ENCODE results near the gene FN1. TPM values are rescaled to one million over a fixed set of nuclear protein-coding genes. Genes with fewer than 3 reads are reported as not detected.

FN1 gene
- total RNA-seq, 1 donor from 2014 or later: not detected

- intact Hi-C loops (cut with micrococcal nuclease): no loop called here
- ChIA-PET CTCF (interaction anchor here (0.6 kb wide), 1 partner anchor 172 kb away, joined by 3 read pairs; no protein-coding TSS in a partner anchor), POLR2A (no interaction called here)
- H3K36me3 Mint-ChIP-seq (ENCODE audit: low read depth): no peaks in the 10 kb centered on the region
- no peak for TF ChIP-seq CTCF (IDR thresholded peaks at IDR 0.05)
- no peak overlapping the region for H3K4me3 Mint-ChIP-seq
- H3K9me3 Mint-ChIP-seq: no peaks in the 10 kb centered on the region
- ATAC-seq (ENCODE audit: low read depth) (no peak), DNase-seq (no peak)
- H3K27me3 Mint-ChIP-seq: peaks cover 31% of the 10 kb centered on the region
- H3K27ac Mint-ChIP-seq: no peak overlapping the region
- H3K4me1 Mint-ChIP-seq: peaks cover 4% of the 10 kb centered on the region
Observed at GRCh38 chr2:215441560-215442400, 5.9 kb upstream of the FN1 start.

- CTCF ChIA-PET: interaction anchor here (0.7 kb wide), 1 partner anchor 16 kb away, joined by 3 read pairs; no protein-coding TSS in a partner anchor
- POLR2A ChIA-PET: interaction anchor here (0.7 kb wide), 1 partner anchor 41 kb away, joined by 7 read pairs; no protein-coding TSS in a partner anchor
- intact Hi-C loops (cut with micrococcal nuclease): loop anchor here (5.0 kb wide), 1 partner anchor 128 kb away; the partner anchor contains the start of gene ATIC
- TF ChIP-seq CTCF (IDR thresholded peaks at IDR 0.05): no peak
- no peak for ATAC-seq (ENCODE audit: low read depth)
- Mint-ChIP-seq H3K27ac (no peak overlapping the region), H3K4me1 (peaks cover 16% of the 10 kb centered on the region), H3K9me3 (no peaks in the 10 kb centered on the region), H3K36me3 (ENCODE audit: low read depth) (no peaks in the 10 kb centered on the region), H3K27me3 (peaks cover 42% of the 10 kb centered on the region), H3K4me3 (no peak overlapping the region)
- DNase-seq: no peak
Observed at GRCh38 chr2:215439980-215440512, 4.2 kb upstream of the FN1 start.

DNA sequence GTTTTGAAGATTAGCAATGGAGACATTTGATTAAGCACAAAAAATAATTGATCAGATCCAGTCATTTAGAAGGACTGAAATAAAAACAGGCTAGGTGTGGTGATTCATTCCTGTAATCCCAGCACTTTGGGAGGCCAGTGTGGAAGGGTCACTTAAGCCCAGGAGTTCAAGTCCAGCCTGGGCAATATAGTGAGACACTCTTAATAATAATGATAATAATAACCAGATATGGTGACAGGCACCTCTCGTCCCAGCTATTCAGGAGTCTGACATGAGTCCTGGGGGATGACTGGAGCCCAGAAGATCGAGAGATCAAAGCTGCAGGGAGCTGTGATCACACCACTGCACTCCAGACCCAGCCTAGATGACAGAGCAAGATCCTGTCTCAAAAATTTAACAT lies 3.5 kb upstream of the FN1 start:
- no peak overlapping the region for H3K27ac Mint-ChIP-seq
- no peak for DNase-seq
- POLR2A ChIA-PET: no interaction called here
- H3K36me3 Mint-ChIP-seq (ENCODE audit: low read depth): no peaks in the 10 kb centered on the region
- no peak for TF ChIP-seq CTCF (IDR thresholded peaks at IDR 0.05)
- ATAC-seq (ENCODE audit: low read depth): no peak
- peaks cover 17% of the 10 kb centered on the region for H3K4me1 Mint-ChIP-seq
- H3K27me3 Mint-ChIP-seq: peaks cover 48% of the 10 kb centered on the region
- intact Hi-C loops (cut with micrococcal nuclease): loop anchor here (5.0 kb wide), 1 partner anchor 127 kb away; the partner anchor contains the start of gene ATIC
- H3K4me3 Mint-ChIP-seq: no peak overlapping the region
- CTCF ChIA-PET: interaction anchor here (0.7 kb wide), 1 partner anchor 17 kb away, joined by 3 read pairs; no protein-coding TSS in a partner anchor
- H3K9me3 Mint-ChIP-seq: no peaks in the 10 kb centered on the region

DNA sequence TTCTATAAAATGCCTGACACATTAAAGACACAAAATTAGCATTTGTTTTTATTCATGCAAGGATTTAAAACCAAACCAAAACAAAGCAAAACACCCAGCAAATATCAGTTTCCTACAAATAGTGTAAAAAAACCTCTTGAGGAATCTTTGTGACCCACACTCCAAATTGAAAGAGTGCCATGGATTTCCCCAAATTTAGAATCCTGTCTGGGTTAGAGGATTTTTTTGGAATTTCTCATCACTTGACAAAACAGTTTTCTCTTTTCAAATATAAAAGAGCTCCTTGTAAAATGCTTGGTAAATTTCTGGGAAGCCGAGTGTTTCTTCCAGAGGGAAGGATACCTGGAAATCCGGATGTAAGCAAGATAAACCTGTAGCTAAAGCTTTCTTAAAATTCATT lies 1.7 kb upstream of the FN1 start:
- ATAC-seq (ENCODE audit: low read depth) (no peak), DNase-seq (no peak)
- H3K36me3 Mint-ChIP-seq (ENCODE audit: low read depth): no peaks in the 10 kb centered on the region
- no peak overlapping the region for H3K27ac Mint-ChIP-seq
- H3K4me3 Mint-ChIP-seq: no peak overlapping the region
- no peaks in the 10 kb centered on the region for H3K9me3 Mint-ChIP-seq
- ChIA-PET POLR2A (no interaction called here), CTCF (interaction anchor here (1.2 kb wide), 1 partner anchor 9 kb away, joined by 3 read pairs; no protein-coding TSS in a partner anchor)
- no peak for TF ChIP-seq CTCF (IDR thresholded peaks at IDR 0.05)
- peaks cover 17% of the 10 kb centered on the region for H3K4me1 Mint-ChIP-seq
- intact Hi-C loops (cut with micrococcal nuclease): loop anchor here (5.0 kb wide), 1 partner anchor 125 kb away; the partner anchor contains the start of gene ATIC
- peaks cover 52% of the 10 kb centered on the region for H3K27me3 Mint-ChIP-seq
